ENCODE measurements around the gene TPM4. TPM values are rescaled to one million over a fixed set of nuclear protein-coding genes. Genes with fewer than 3 reads are reported as not detected.

The TPM4 gene
- total and polyA plus RNA-seq, 2 donors (not counting 1 experiment from before 2014, with no cell fraction given): 65.4 to 127 TPM

DNA sequence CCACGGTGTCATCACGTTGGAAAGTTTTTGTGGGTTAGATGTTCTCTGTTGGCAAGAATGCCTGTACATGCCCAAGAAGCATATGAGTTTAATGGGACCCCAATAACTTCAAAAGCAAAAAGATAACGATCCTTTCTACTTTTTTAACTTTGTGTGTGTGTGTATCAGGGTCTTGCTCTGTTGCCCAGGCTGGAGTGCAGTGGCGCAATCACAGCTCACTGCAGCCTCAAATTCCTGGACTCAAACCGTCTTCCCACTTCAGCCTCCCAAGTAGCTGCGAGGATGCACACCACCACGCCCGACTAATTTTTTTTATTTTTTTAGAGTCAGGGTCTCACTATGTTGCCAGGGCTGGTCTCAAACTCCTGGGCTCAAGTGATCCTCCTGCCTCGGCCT lies 34.3 kb upstream of the TPM4 start:
- Histone ChIP-seq H3K27me3 (replicated peaks in 1 of 4; ENCODE audit: control extremely low read depth in 1 of 4, control insufficient read depth in 3 of 4, insufficient read depth in 4 of 4, low read length in 3 of 4) (peaks cover 0 to under 1% (median 0%) of the 10 kb centered on the region in 4 experiments), H2AFZ (ENCODE audit: insufficient read depth, low read depth, low read length, poor library complexity, severe bottlenecking) (peak overlapping the region; percentile 53), H4K20me1 (ENCODE audit: control insufficient read depth, insufficient read depth, low read length, poor library complexity, severe bottlenecking) (no peaks in the 10 kb centered on the region), H3K79me2 (ENCODE audit: control insufficient read depth, insufficient read depth, low read length) (no peaks in the 10 kb centered on the region), H3K27ac (ENCODE audit: low read length in 2 of 2) (no peak overlapping the region), H3K36me3 (replicated peaks in 1 of 2; ENCODE audit: control extremely low read depth in 1 of 2, control insufficient read depth in 1 of 2, extremely low read depth in 1 of 2, insufficient read depth in 2 of 2, low read length in 1 of 2) (no peaks in the 10 kb centered on the region), H3K4me2 (replicated peaks; ENCODE audit: low read depth, low read length, poor library complexity, severe bottlenecking) (peak overlapping the region; percentile 65), H3K4me3 (ENCODE audit: control extremely low read depth in 1 of 5, extremely low read depth in 1 of 5, insufficient read depth in 1 of 5, low read depth in 2 of 5, low read length in 4 of 5) (no peak overlapping the region), H3K9me3 (ENCODE audit: control extremely low read depth in 1 of 3, control insufficient read depth in 2 of 3, insufficient read depth in 1 of 3, low read length in 2 of 3) (no peaks in the 10 kb centered on the region), H3K4me1 (ENCODE audit: control insufficient read depth in 2 of 2, insufficient read depth in 2 of 2, low read length in 2 of 2) (peaks cover 7 to 8% of the 10 kb centered on the region in 2 donors), H3K9ac (ENCODE audit: low read length) (no peak overlapping the region)
- no peak for TF ChIP-seq EZH2 (IDR thresholded peaks at IDR 0.05; ENCODE audit: borderline replicate concordance, insufficient read depth, low read depth, low read length, poor library complexity, severe bottlenecking)
- TF ChIP-seq, protein P1, sequence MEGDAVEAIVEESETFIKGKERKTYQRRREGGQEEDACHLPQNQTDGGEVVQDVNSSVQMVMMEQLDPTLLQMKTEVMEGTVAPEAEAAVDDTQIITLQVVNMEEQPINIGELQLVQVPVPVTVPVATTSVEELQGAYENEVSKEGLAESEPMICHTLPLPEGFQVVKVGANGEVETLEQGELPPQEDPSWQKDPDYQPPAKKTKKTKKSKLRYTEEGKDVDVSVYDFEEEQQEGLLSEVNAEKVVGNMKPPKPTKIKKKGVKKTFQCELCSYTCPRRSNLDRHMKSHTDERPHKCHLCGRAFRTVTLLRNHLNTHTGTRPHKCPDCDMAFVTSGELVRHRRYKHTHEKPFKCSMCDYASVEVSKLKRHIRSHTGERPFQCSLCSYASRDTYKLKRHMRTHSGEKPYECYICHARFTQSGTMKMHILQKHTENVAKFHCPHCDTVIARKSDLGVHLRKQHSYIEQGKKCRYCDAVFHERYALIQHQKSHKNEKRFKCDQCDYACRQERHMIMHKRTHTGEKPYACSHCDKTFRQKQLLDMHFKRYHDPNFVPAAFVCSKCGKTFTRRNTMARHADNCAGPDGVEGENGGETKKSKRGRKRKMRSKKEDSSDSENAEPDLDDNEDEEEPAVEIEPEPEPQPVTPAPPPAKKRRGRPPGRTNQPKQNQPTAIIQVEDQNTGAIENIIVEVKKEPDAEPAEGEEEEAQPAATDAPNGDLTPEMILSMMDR (IDR thresholded peaks at IDR 0.05): no peak
- H3K4me1 Mint-ChIP-seq: peaks cover 10% of the 10 kb centered on the region
- ChIA-PET CTCF (interaction anchor here (0.7 to 4.3 kb wide), 36 partner anchors 11 to 636 kb away, joined by 3 to 47 read pairs (median 4); partner anchors contain the start of genes AP1M1, FAM32A, HSH2D and RAB8A), POLR2A (interaction anchor here (0.6 to 0.9 kb wide), 4 partner anchors 18 to 1497 kb away, joined by 3 to 10 read pairs (median 6); no protein-coding TSS in a partner anchor)
- no peak for DNase-seq
- intact Hi-C loops (cut with micrococcal nuclease): loop anchor here (1.0 kb wide), 4 partner anchors 69 to 375 kb away; partner anchors contain the start of gene RAB8A
- no peak for ATAC-seq (ENCODE audit: low read depth)
- no peak overlapping the region for H3K27ac Mint-ChIP-seq
- H3K4me3 Mint-ChIP-seq: no peak overlapping the region
- H3K27me3 Mint-ChIP-seq: no peaks in the 10 kb centered on the region
- 80% methylated on average over 1 of the region's 9 CpGs for WGBS (ENCODE audit: insufficient coverage)
- no peaks in the 10 kb centered on the region for H3K9me3 Mint-ChIP-seq (ENCODE audit: insufficient read depth)

- intact Hi-C loops (cut with micrococcal nuclease): no loop called here
- Histone ChIP-seq H3K36me3 (replicated peaks in 1 of 2; ENCODE audit: control extremely low read depth in 1 of 2, control insufficient read depth in 1 of 2, extremely low read depth in 1 of 2, insufficient read depth in 2 of 2, low read length in 1 of 2) (no peaks in the 10 kb centered on the region), H2AFZ (ENCODE audit: insufficient read depth, low read depth, low read length, poor library complexity, severe bottlenecking) (no peak overlapping the region), H3K9me3 (ENCODE audit: control extremely low read depth in 1 of 3, control insufficient read depth in 2 of 3, insufficient read depth in 1 of 3, low read length in 2 of 3) (no peaks in the 10 kb centered on the region), H3K9ac (ENCODE audit: low read length) (no peak overlapping the region), H3K27ac (ENCODE audit: low read length in 2 of 2) (no peak overlapping the region), H3K27me3 (replicated peaks in 1 of 4; ENCODE audit: control extremely low read depth in 1 of 4, control insufficient read depth in 3 of 4, insufficient read depth in 4 of 4, low read length in 3 of 4) (no peaks in the 10 kb centered on the region), H3K4me2 (replicated peaks; ENCODE audit: low read depth, low read length, poor library complexity, severe bottlenecking) (no peak overlapping the region), H3K4me1 (ENCODE audit: control insufficient read depth in 2 of 2, insufficient read depth in 2 of 2, low read length in 2 of 2) (peaks cover 7 to 8% of the 10 kb centered on the region in 2 donors), H3K79me2 (ENCODE audit: control insufficient read depth, insufficient read depth, low read length) (no peaks in the 10 kb centered on the region), H4K20me1 (ENCODE audit: control insufficient read depth, insufficient read depth, low read length, poor library complexity, severe bottlenecking) (no peaks in the 10 kb centered on the region), H3K4me3 (ENCODE audit: control extremely low read depth in 1 of 5, extremely low read depth in 1 of 5, insufficient read depth in 1 of 5, low read depth in 2 of 5, low read length in 4 of 5) (no peak overlapping the region)
- ChIA-PET CTCF (interaction anchor here (0.8 to 4.3 kb wide), 24 partner anchors 14 to 390 kb away, joined by 3 to 47 read pairs (median 4); partner anchors contain the start of genes FAM32A, HSH2D and RAB8A), POLR2A (no interaction called here)
- Mint-ChIP-seq H3K9me3 (ENCODE audit: insufficient read depth) (no peaks in the 10 kb centered on the region), H3K4me3 (no peak overlapping the region), H3K27me3 (no peaks in the 10 kb centered on the region), H3K27ac (no peak overlapping the region), H3K4me1 (peaks cover 10% of the 10 kb centered on the region)
- TF ChIP-seq, protein P1 (IDR thresholded peaks at IDR 0.05): no peak
- TF ChIP-seq EZH2 (IDR thresholded peaks at IDR 0.05; ENCODE audit: borderline replicate concordance, insufficient read depth, low read depth, low read length, poor library complexity, severe bottlenecking): no peak
- no peak for ATAC-seq (ENCODE audit: low read depth)
- WGBS (ENCODE audit: insufficient coverage): 88% methylated on average over 2 of the region's 4 CpGs
- DNase-seq: no peak
These were observed 33.7 kb upstream of the TPM4 start for GRCh38 chr19:16042533-16043085.
